Fibroblast of skin of left biceps (primary cell): Measurements from ENCODE around the gene NAV3.
A peak's percentile ranks its signal among the peaks of the same experiment; 100 is the strongest.

Source experiments
- DNase-seq, 2 experiments: peaks; one replicate each; pipeline ENCODE4 v3.0.0-alpha.2; 2013; ENCODE audit warnings: low read depth in 2 of 2

NAV3 gene

GRCh38 chr12:77830583-77831351 is at the start of gene NAV3:
Gene NAV3 (plus strand): TSS chr12:77830894. CDS start chr12:77831462, 568 bp downstream.
- no peak for DNase-seq

GRCh38 chr12:77782034-77782433 is 48.7 kb upstream of the NAV3 start:
- no peak for DNase-seq

DNA sequence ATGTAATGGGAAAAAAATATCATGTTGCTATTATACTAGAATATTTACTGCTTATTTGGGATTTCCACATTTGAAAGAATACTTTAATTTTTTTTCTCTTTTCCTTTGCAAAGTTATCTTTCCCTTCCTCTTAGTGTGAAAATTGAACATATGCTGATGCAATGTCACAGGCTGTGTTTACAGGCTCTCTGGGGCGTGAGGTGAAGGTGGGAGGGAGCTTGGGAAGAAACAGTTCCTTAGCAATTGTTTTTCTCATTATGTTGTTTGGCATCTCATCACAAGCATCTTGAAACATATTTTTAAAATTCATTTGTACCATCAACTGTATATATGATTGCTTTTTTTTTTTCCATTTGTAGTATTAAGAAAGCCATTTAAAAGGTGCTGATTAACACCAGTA is 47.9 kb upstream of the NAV3 start:
- DNase-seq = no peak

DNA sequence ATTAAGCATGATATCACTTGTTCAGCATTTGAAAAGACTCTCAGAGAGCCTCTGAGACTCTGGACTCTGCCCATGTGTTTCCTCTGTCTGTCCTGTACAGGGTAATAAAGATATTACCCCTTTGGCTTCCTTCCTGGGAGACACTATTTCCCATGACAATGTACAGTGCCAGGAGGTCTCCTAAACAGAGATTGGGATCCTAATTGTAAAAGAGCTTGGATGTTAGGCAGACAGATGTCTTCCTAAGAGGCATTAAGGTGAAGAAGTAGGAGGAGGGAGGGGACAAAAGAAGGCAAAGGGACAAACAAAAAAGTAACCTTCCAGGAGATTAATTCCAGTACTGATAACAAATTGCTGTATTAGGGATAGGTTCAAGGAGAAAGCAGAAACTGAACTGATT is 45.5 kb upstream of the NAV3 start:
- DNase-seq = no peak

- no peak for DNase-seq
Observed at GRCh38 chr12:77786675-77787074, 44.0 kb upstream of the NAV3 start.

- DNase-seq = no peak
Observed at GRCh38 chr12:77788231-77789168, 42.2 kb upstream of the NAV3 start.

DNA sequence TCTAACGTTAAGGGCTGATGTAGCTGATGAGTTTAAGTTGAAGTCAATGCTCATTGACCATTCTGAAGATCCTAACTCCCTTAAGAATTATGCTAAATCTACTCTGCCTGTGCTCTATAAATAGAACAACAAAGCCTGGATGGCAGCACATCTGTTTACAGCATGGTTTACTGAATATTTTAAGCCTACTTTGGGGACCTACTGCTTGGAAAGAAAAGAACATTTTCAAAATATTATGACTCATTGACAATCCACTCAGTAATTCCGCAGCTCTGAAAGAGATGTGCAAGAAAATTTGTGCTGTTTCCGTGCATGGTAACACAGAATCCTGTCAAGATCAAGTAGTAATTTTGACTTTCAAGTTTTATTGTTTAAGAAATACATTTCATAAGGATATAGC is 35.0 kb upstream of the NAV3 start:
- no peak for DNase-seq

- DNase-seq = peak in 1 of 2 experiments; percentile 1
Observed at GRCh38 chr12:77796775-77797174, 33.9 kb upstream of the NAV3 start.

DNA sequence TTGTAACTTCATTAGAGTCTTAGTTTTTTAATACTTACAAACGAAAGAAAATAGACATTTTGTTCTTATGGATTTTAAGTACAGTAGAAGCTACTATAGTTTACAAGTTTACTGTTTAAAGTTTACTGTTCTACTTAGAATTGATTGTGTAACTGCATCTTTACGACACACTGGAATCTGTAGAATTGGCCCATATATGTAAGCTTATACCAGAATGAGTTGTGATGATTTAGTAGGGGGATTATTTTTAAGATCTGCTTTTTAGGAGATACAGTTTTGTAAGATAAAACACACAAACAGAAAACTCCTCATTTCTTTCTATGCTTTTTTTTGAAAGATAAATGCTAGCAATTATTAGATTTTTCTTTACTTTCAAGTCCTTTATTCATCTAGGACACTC is 30.2 kb upstream of the NAV3 start:
- DNase-seq = no peak

- DNase-seq = no peak
Observed at GRCh38 chr12:77808534-77808933, 22.2 kb upstream of the NAV3 start.

DNA sequence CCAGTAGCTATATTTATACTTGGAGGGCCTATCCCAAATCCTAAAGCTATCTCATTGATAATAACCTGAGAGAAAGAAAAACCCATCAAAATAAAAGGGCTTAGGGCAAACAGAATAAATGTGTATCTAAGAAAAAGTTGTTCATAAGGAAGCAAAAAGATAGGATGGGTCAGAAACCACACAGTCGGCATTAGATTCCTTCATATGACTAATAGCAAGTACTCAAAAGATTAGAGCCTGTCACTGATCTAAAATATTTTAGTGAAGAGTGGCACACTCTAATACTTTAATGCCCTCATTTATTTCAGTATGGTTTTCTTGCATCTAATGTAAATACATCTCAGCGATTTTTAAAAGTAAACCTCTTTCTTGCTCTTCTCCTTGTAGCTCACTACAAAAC is 17.1 kb upstream of the NAV3 start:
- DNase-seq = no peak

GRCh38 chr12:77814386-77814785 is 16.3 kb upstream of the NAV3 start:
- no peak for DNase-seq

DNA sequence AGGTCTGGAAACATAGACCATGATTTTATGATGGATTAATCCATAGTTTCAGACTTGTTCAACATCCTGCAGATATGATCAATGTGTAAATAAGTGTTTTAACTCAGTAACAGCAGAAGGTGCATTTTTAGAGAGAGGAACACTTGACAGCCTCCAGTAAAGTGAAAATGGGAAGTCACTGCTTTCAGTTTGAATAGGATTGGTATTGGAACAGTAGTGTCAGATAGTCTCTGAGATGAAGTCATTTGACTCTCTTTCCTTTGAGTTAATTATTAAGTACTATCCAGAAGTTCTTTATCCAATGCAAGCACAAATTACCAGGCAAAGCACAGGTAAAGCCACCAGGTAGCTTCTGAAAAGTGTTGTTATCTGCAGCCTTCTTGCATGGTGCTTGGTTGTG is 14.5 kb upstream of the NAV3 start:
- DNase-seq = no peak

DNA sequence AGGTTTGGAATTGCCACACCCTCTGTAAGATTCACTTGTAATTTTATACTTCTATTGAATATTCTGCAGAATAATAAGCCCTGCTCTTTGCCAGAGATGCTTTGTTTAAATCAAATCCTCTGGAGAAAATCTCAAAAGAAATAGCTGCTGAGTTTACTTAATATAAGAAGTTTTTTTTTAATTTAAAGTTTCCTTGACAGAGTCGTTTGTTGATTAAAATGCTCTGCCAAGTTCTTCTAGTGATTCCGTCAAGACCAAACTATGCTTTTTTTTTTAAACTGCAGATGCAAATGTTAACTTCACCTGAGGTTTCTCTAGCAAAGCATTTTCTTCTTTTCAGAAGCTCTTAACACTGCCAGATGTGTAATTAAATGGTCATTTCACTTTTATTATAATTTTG is 13.4 kb upstream of the NAV3 start:
- no peak for DNase-seq

GRCh38 chr12:77818351-77818750 is 12.3 kb upstream of the NAV3 start:
- DNase-seq = no peak

DNA sequence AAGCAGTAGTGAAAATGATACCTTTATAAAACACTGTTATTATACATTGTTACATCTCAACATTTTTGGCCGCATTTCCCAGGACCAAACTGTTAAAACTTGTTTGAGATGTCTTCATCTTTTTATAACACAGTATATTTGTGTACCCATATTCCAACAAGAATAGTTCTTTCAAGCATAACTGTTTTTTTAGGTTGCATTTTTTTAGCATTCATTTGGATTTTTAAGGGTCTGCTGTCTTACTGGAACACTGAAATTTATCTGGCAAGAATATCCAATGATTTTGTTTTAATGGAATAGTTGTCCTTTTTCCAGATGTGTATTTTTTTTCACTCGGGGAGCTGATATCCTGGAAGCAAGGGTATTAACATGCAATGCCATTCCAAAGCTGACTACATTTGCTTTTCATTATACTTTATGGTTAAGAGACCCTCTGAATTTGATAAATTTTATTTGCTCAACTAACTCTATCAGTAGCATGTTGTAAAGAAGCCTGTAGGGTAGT is 8.9 kb upstream of the NAV3 start:
- DNase-seq = no peak

DNA sequence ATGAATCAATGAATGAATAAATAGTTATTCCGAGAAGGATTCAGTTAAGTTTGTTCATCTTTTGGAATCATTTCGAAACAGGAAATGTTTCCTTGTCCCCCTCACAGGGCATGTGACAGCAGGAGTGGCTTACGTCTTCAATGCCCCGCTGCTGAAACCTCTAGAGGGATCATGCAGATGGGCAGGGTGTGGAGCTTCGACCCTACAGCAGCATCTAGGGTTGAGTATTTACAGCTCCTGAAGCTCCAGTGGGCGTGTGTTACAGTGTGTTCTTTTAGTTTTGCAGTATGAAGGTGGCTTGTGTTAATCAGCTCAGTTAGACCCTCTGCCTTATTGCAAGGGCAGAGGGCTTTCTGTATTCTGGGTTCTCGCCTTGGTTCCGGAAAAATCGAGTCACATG is 2.6 kb downstream of the NAV3 start:
- no peak for DNase-seq

DNA sequence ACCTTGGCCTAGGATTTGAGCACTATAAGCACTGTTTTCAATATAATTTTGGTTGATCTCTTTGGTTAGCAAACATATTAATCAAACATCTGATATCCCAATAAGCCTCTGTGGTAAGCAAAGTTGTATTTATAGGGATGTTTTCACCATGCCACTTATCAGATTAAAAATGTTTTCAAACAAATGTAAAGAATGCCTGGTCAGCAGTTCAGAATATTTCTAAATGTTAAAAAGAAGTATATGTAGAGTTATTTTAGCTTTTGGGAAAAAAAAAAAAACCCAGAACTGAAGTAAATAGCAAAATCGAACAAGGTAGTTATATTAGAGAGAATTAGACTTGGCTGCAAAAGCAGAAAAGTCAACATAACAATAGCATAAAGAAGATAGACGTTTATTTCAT is 3.9 kb downstream of the NAV3 start:
- no peak for DNase-seq

- no peak for DNase-seq
Observed at GRCh38 chr12:77835969-77836368, 5.3 kb downstream of the NAV3 start.

GRCh38 chr12:77837876-77838291 is 7.2 kb downstream of the NAV3 start:
- no peak for DNase-seq

DNA sequence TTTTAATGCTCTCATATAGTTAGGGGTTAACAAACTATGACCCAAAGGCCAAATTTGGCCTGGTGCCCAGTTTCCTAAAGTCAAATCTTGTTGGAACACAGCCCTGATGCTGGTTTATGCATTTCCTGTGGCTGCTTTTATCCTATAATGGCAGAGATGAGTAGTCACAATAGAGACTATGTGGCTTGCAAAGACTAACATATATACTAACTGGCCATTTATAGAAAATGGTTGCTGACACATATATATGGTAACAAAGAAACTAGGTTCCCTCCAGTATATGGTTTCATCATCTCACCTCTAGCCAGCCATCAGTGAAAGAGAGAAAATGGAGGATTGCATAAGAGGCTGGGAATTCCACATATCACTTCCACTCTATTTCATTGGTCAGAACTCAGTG is 10.8 kb downstream of the NAV3 start:
- DNase-seq = no peak

GRCh38 chr12:77842430-77842829 is 11.7 kb downstream of the NAV3 start:
- no peak for DNase-seq

GRCh38 chr12:77845831-77846230 is 15.1 kb downstream of the NAV3 start:
- peak; percentile 32 to 35 for DNase-seq
